HEK293 (cell line): ENCODE data around the gene MEGF8.

Experiments
- GLIS1 ChIP-seq: fragments of 450-650 bp; formaldehyde crosslinking; IDR thresholded peaks from 2 replicates; pipeline ENCODE4 v1.5.1; 2016; ENCODE audit warnings: missing biosample characterization, missing genetic modification characterization
- GLIS2 ChIP-seq: fragments of 450-650 bp; formaldehyde crosslinking; IDR thresholded peaks from 2 replicates; pipeline ENCODE4 v1.5.1; 2016; ENCODE audit warnings: missing biosample characterization, missing genetic modification characterization
- HOXC10 ChIP-seq: sonication (generic); formaldehyde crosslinking; IDR thresholded peaks from 2 replicates; pipeline ENCODE4 v1.8.1; 2023; ENCODE audit warnings: mild to moderate bottlenecking, missing genetic modification reagents
- KLF1 ChIP-seq: fragments of 450-650 bp; formaldehyde crosslinking; IDR thresholded peaks from 2 replicates; pipeline ENCODE4 v1.5.1; 2016; ENCODE audit warnings: missing biosample characterization, missing genetic modification characterization
- KLF10 ChIP-seq: fragments of 450-650 bp; IDR thresholded peaks from 2 replicates; pipeline ENCODE4 v1.5.1; 2018; ENCODE audit warnings: missing biosample characterization, mild to moderate bottlenecking, missing genetic modification characterization
- OVOL3 ChIP-seq: fragments of 450-650 bp; formaldehyde crosslinking; IDR thresholded peaks from 2 replicates; pipeline ENCODE4 v1.5.1; 2016; ENCODE audit warnings: missing biosample characterization, missing genetic modification characterization
- PRDM4 ChIP-seq: fragments of 450-650 bp; formaldehyde crosslinking; IDR thresholded peaks from 2 replicates; pipeline ENCODE4 v1.5.1; 2017; ENCODE audit warnings: missing biosample characterization, missing genetic modification characterization
- ZBTB10 ChIP-seq: fragments of 450-650 bp; formaldehyde crosslinking; IDR thresholded peaks from 2 replicates; pipeline ENCODE4 v1.5.1; 2016; ENCODE audit warnings: missing biosample characterization, missing genetic modification characterization
- ZBTB26 ChIP-seq: fragments of 450-650 bp; formaldehyde crosslinking; optimal IDR thresholded peaks from 2 replicates; pipeline ENCODE3; 2016; ENCODE audit warnings: missing biosample characterization, mild to moderate bottlenecking, missing genetic modification characterization
- ZBTB48 ChIP-seq: fragments of 450-650 bp; formaldehyde crosslinking; IDR thresholded peaks from 2 replicates; pipeline ENCODE4 v1.5.1; 2016; ENCODE audit warnings: missing biosample characterization, missing genetic modification characterization
- ZFHX2 ChIP-seq: fragments of 450-650 bp; formaldehyde crosslinking; conservative IDR thresholded peaks from 2 replicates; pipeline ENCODE4 v1.5.1; 2016; ENCODE audit warnings: missing biosample characterization, missing genetic modification characterization
- ZFP37 ChIP-seq: fragments of 450-650 bp; formaldehyde crosslinking; IDR thresholded peaks from 2 replicates; pipeline ENCODE4 v1.5.1; 2016; ENCODE audit warnings: missing biosample characterization, missing genetic modification characterization
- ZNF24 ChIP-seq: fragments of 450-650 bp; formaldehyde crosslinking; IDR thresholded peaks from 2 replicates; pipeline ENCODE4 v1.5.1; 2016; ENCODE audit warnings: missing biosample characterization, missing genetic modification characterization
- ZNF266 ChIP-seq: fragments of 450-650 bp; formaldehyde crosslinking; IDR thresholded peaks from 2 replicates; pipeline ENCODE4 v1.5.1; 2016; ENCODE audit warnings: missing biosample characterization, missing genetic modification characterization, low read depth
- ZNF324 ChIP-seq: fragments of 450-650 bp; formaldehyde crosslinking; IDR thresholded peaks from 2 replicates; pipeline ENCODE4 v1.5.1; 2016; ENCODE audit warnings: missing biosample characterization, missing genetic modification characterization
- ZNF335 ChIP-seq: fragments of 450-650 bp; formaldehyde crosslinking; conservative IDR thresholded peaks from 2 replicates; pipeline ENCODE4 v1.5.1; 2016; ENCODE audit warnings: missing biosample characterization, missing genetic modification characterization
- ZNF341 ChIP-seq: fragments of 450-650 bp; formaldehyde crosslinking; IDR thresholded peaks from 2 replicates; pipeline ENCODE4; 2016; ENCODE audit warnings: low read depth, missing biosample characterization, missing genetic modification characterization
- ZNF391 ChIP-seq: fragments of 450-650 bp; formaldehyde crosslinking; IDR thresholded peaks from 2 replicates; pipeline ENCODE4 v1.5.1; 2016; ENCODE audit warnings: low read depth, missing biosample characterization, missing genetic modification characterization, borderline replicate concordance
- ZNF404 ChIP-seq: fragments of 450-650 bp; formaldehyde crosslinking; IDR thresholded peaks from 2 replicates; pipeline ENCODE4 v1.5.1; 2017; ENCODE audit warnings: missing biosample characterization, missing genetic modification characterization
- ZNF426 ChIP-seq: fragments of 450-650 bp; formaldehyde crosslinking; IDR thresholded peaks from 2 replicates; pipeline ENCODE4 v1.5.1; 2017; ENCODE audit warnings: missing biosample characterization, missing genetic modification characterization, mild to moderate bottlenecking, inconsistent platforms, moderate library complexity
- ZNF529 ChIP-seq: fragments of 450-650 bp; formaldehyde crosslinking; IDR thresholded peaks from 2 replicates; pipeline ENCODE4 v1.5.1; 2017; ENCODE audit warnings: missing genetic modification characterization, missing biosample characterization; ENCODE audit not compliant: insufficient replicate concordance
- ZNF600 ChIP-seq: fragments of 450-650 bp; formaldehyde crosslinking; IDR thresholded peaks from 2 replicates; pipeline ENCODE4 v1.5.1; 2016; ENCODE audit warnings: missing biosample characterization, missing genetic modification characterization
- ZNF660 ChIP-seq: fragments of 450-650 bp; IDR thresholded peaks from 2 replicates; pipeline ENCODE4 v1.5.1; 2018; ENCODE audit warnings: missing biosample characterization, mild to moderate bottlenecking, missing genetic modification characterization
- ZNF791 ChIP-seq: fragments of 450-650 bp; formaldehyde crosslinking; IDR thresholded peaks from 2 replicates; pipeline ENCODE4 v1.5.1; 2016; ENCODE audit warnings: missing biosample characterization, missing genetic modification characterization
- ZNF837 ChIP-seq: fragments of 450-650 bp; formaldehyde crosslinking; IDR thresholded peaks from 2 replicates; pipeline ENCODE4 v1.5.1; 2016; ENCODE audit warnings: missing biosample characterization, missing genetic modification characterization
- ZNF843 ChIP-seq: fragments of 450-650 bp; formaldehyde crosslinking; IDR thresholded peaks from 2 replicates; pipeline ENCODE4 v1.5.1; 2016; ENCODE audit warnings: missing biosample characterization, missing genetic modification characterization
- ZSCAN18 ChIP-seq: fragments of 450-650 bp; formaldehyde crosslinking; IDR thresholded peaks from 2 replicates; pipeline ENCODE4 v1.5.1; 2016; ENCODE audit warnings: missing biosample characterization, missing genetic modification characterization
- ZSCAN23 ChIP-seq: fragments of 450-650 bp; formaldehyde crosslinking; IDR thresholded peaks from 2 replicates; pipeline ENCODE4 v1.5.1; 2016; ENCODE audit warnings: missing biosample characterization, missing genetic modification characterization
- ZXDB ChIP-seq: fragments of 450-650 bp; formaldehyde crosslinking; IDR thresholded peaks from 2 replicates; pipeline ENCODE4 v1.5.1; 2016; ENCODE audit warnings: missing biosample characterization, missing genetic modification characterization
- TF ChIP-seq, protein P1 (sequence below): fragments of 450-650 bp; formaldehyde crosslinking; IDR thresholded peaks from 2 replicates; pipeline ENCODE4 v1.5.1; 2016; ENCODE audit warnings: missing biosample characterization, missing genetic modification characterization

The MEGF8 gene

GRCh38 chr19:42420055-42420544 lies 94.7 kb downstream of the MEGF8 start (continued):
- TF ChIP-seq, protein P1, sequence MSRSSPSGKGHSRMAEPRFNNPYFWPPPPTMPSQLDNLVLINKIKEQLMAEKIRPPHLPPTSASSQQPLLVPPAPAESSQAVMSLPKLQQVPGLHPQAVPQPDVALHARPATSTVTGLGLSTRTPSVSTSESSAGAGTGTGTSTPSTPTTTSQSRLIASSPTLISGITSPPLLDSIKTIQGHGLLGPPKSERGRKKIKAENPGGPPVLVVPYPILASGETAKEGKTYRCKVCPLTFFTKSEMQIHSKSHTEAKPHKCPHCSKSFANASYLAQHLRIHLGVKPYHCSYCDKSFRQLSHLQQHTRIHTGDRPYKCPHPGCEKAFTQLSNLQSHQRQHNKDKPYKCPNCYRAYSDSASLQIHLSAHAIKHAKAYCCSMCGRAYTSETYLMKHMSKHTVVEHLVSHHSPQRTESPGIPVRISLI (tag by site-specific recombination): 0 out of 2 replicates have a peak, but pooled peaks have one; percentile 31
- TF ChIP-seq ZSCAN23 (tag by site-specific recombination) (no peak), KLF1 (tag by site-specific recombination) (peak; percentile 47; the same call in 1 of the 2 replicates), ZNF529 (tag by site-specific recombination) (no peak), ZFP37 (tag by site-specific recombination) (no peak), ZNF324 (tag by site-specific recombination) (no peak), ZNF24 (tag by site-specific recombination) (peak; percentile 34; the same call in 1 of the 2 replicates), ZNF404 (tag by site-specific recombination) (no peak), ZNF843 (tag by site-specific recombination) (no peak), ZNF335 (tag by site-specific recombination) (no peak), GLIS1 (no peak; the same call in 1 of the 2 replicates), ZBTB26 (tag by site-specific recombination) (no peak), ZNF426 (tag by site-specific recombination) (no peak), ZBTB10 (tag by site-specific recombination) (0 out of 2 replicates have a peak, but pooled peaks have one; percentile 43), OVOL3 (tag by site-specific recombination) (no peak), ZNF660 (tag by site-specific recombination) (peak; percentile 67; the same call in 1 of the 2 replicates), ZNF791 (tag by site-specific recombination) (no peak), PRDM4 (tag by site-specific recombination) (no peak), ZSCAN18 (tag by site-specific recombination) (no peak), ZXDB (tag by site-specific recombination) (0 out of 2 replicates have a peak, but pooled peaks have one; percentile 18), KLF10 (tag by site-specific recombination) (peak; percentile 52; the same call in 1 of the 2 replicates), ZFHX2 (tag by site-specific recombination) (peak; percentile 95), HOXC10 (CRISPR knock-in tag) (no peak), ZNF391 (no peak), ZNF600 (peak; percentile 37; the same call in 1 of the 2 replicates), ZNF837 (tag by site-specific recombination) (no peak), ZNF266 (tag by site-specific recombination) (no peak), ZNF341 (tag by site-specific recombination) (no peak), ZBTB48 (tag by site-specific recombination) (0 out of 2 replicates have a peak, but pooled peaks have one; percentile 16), GLIS2 (peak; percentile 25; the same call in 1 of the 2 replicates)
